Astrocyte of the cerebellum (primary cell): ENCODE results near the gene SSMEM1.

Source experiments
- DNase-seq: peaks from one replicate; pipeline ENCODE4 v3.0.0-alpha.2; 2011; ENCODE audit warnings: low read depth
- H3K4me3 ChIP-seq: 2 replicates; pipeline ENCODE4 v1.5.1; 2011; ENCODE audit warnings: mild to moderate bottlenecking, low read depth, low read length, moderate library complexity
- CTCF ChIP-seq: IDR thresholded peaks from 2 replicates; pipeline ENCODE4 v1.5.1; 2012; ENCODE audit warnings: low read length, low read depth, moderate library complexity, mild to moderate bottlenecking; ENCODE audit errors: missing control alignments
- in situ Hi-C: cut with HindIII; loops from 2 replicates; pipeline ENCODE4 v1.10.0; 2017; ENCODE audit warnings: low sequenced_read_pairs

Gene SSMEM1

GRCh38 chr7:130258494-130259078 is 50.9 kb downstream of the SSMEM1 start:
- TF ChIP-seq CTCF: no peak
- no peak for DNase-seq
- no peak overlapping the region for H3K4me3 ChIP-seq
- in situ Hi-C loops: no loop called here

- DNase-seq: no peak
- TF ChIP-seq CTCF: no peak
- no peak overlapping the region for H3K4me3 ChIP-seq
- in situ Hi-C loops: loop anchor here (5.0 kb wide), 1 partner anchor 50 kb away; no protein-coding TSS in a partner anchor
Observed at GRCh38 chr7:130262448-130262847, 54.8 kb downstream of the SSMEM1 start.

- TF ChIP-seq CTCF: no peak
- in situ Hi-C loops: loop anchor here (5.0 kb wide), 1 partner anchor 51 kb away; no protein-coding TSS in a partner anchor
- H3K4me3 ChIP-seq: no peak overlapping the region
- no peak for DNase-seq
Observed at GRCh38 chr7:130263130-130263529, 55.5 kb downstream of the SSMEM1 start.
